Activated CD4-positive, alpha-beta T cell treated with anti-CD3 and anti-CD28 coated beads for 24 hours (primary cell): ENCODE data around the gene PAFAH1B2.
"Not testable (repeated sequence)": the region's sequence is repeated elsewhere in the genome, so short reads cannot be mapped to it uniquely, and the experiment has no call there.

ENCODE experiments used
- DNase-seq, 2 donors: peaks; one replicate each; pipeline ENCODE4 v3.0.0-alpha.2; 2020; ENCODE audit warnings: low read depth in 2 of 2

PAFAH1B2 gene

GRCh38 chr11:117201658-117202305 lies 57.7 kb downstream of the PAFAH1B2 start:
- DNase-seq = no peak

DNA sequence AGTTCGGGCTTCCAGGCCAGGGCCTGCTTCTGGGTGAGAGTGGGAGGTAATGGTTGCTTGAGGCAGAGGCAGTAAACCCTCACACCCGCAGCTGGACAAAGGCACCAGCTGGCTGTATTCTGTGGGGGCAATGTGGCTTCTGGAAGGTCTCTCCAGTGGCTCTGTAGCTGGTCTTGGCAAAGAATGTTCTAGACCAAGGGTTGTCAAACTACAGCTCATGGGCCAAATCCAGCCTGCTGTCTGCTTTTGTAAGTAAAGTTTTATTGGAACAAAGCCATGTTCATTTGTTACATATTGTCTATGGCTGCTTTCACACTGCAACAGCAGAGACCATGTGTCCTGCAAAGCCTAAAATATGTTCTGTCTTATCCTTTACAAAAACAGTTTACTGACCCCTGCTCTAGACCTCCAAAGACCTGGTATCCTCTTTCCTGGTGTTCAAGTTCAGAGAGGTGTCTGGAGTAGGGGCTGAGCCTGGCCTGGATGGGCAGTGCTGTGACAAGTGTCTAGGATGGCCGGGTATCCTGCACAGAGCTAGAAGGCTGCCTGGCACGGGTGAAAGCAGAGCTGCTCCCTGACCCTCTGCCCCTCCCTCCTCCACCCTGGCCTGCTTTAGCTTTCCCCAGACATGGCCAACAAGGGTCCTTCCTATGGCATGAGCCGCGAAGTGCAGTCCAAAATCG lies 58.4 kb downstream of the PAFAH1B2 start:
- DNase-seq = no peak

DNA sequence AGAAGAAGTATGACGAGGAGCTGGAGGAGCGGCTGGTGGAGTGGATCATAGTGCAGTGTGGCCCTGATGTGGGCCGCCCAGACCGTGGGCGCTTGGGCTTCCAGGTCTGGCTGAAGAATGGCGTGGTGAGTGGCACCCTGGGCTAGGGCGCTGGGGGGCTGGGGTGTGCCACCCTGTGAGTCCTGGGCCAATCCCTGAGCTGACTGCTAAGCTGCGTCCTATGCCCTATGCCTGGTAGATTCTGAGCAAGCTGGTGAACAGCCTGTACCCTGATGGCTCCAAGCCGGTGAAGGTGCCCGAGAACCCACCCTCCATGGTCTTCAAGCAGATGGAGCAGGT lies 59.0 kb downstream of the PAFAH1B2 start:
- no peak for DNase-seq

DNA sequence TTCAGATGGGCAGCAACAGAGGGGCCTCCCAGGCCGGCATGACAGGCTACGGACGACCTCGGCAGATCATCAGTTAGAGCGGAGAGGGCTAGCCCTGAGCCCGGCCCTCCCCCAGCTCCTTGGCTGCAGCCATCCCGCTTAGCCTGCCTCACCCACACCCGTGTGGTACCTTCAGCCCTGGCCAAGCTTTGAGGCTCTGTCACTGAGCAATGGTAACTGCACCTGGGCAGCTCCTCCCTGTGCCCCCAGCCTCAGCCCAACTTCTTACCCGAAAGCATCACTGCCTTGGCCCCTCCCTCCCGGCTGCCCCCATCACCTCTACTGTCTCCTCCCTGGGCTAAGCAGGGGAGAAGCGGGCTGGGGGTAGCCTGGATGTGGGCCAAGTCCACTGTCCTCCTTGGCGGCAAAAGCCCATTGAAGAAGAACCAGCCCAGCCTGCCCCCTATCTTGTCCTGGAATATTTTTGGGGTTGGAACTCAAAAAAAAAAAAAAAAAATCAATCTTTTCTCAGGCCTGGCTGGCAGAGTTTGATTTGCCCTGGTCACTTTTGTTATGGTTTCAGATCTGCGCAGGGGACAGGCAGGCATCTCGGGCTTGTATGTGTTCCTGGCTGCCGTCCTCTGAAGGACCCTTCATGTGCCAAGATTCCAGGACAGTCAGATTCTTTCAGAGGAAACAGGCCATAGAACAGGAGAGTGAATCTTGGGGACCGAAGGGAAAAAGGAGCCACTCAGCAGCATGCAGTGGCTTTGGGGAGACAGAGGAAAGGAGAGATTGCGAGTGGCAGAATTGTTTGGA lies 60.4 kb downstream of the PAFAH1B2 start:
- no peak for DNase-seq

DNA sequence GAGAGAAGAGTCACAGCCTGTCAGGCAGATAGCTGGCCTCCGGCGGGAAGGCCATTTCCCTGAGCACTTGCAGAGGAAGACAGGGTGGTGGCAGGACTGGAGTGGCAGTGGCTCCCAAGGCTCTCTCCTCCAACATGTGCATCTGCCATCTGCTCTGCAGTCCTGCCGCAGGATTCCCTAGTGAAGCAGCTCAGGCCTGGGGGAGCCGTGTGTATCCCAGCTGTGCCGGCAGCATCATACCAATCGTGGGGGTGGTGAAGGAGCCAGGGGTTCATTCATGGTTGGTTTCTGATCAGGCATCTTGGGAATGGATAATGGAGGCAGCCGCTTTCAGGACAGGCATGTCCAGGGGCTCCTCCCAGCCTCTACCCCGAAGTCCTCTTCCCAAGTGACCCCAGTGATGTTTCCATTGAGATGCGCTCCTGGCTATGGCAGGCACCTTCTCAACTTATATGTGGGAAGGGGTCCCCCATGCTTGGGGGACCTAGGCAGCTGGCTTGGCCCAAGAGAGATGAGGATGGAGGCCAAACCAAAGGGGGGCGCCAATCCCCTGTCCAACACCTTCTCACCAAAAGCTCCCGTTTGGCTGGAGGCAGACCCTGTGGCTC lies 61.2 kb downstream of the PAFAH1B2 start:
- no peak for DNase-seq

GRCh38 chr11:117206111-117206510 lies 62.0 kb downstream of the PAFAH1B2 start:
- DNase-seq = not testable (repeated sequence)

GRCh38 chr11:117206859-117207258 lies 62.8 kb downstream of the PAFAH1B2 start:
- not testable (repeated sequence) for DNase-seq

DNA sequence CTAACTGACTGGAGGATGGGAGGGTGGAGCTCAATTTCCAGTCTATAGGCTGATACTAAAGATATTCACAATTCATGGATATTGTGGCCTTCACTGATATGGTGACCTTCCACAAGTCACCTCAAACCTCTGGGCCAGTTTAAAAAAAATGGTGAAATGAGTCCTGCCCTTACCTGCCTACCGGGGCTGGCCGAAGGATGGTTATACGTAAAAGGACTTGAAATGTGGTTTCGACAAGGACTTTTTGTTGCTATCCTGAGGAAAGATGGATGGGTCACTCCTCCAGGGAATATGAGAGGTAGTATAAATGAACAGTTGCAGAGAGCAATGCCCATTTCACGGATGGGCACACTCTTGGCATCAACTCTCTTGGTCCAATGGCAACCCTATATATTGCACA lies 63.4 kb downstream of the PAFAH1B2 start:
- not testable (repeated sequence) for DNase-seq

- DNase-seq = not testable (repeated sequence)
Observed at GRCh38 chr11:117208710-117209109, 64.6 kb downstream of the PAFAH1B2 start.

GRCh38 chr11:117209351-117210125 lies 65.5 kb downstream of the PAFAH1B2 start:
- not testable (repeated sequence) for DNase-seq

- DNase-seq = no peak
Observed at GRCh38 chr11:117210620-117211019, 66.5 kb downstream of the PAFAH1B2 start.

DNA sequence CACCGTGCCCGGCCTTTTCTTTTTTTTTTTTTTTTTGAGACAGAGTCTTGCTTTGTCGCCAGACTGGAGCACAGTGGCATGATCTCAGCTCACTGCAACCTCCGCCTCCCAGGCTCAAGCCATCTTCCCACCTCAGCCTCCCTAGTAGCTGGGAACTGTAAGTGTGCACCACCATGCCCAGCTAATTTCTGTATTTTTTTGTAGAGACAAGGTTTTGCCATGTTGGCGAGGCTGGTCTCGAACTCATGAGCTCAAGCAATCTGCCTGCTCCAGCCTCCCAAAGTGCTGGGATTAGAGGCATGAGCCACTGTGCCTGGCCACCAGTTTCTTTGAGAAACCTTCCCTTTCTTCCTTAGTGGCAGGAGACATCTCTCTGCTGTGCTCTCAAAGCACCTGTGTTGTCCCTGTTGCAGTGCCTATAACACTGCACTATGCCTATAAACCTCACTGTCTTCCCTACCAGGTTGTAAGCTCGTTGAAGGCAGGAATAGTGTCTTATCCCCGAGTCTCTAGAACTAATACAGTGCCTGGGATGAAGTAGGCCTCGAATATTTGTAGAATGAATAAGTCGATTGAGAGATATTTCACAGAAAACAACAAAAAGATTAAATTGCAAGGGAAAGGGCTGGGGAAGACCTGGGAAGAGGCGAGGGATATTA lies 68.7 kb downstream of the PAFAH1B2 start:
- DNase-seq = no peak

DNA sequence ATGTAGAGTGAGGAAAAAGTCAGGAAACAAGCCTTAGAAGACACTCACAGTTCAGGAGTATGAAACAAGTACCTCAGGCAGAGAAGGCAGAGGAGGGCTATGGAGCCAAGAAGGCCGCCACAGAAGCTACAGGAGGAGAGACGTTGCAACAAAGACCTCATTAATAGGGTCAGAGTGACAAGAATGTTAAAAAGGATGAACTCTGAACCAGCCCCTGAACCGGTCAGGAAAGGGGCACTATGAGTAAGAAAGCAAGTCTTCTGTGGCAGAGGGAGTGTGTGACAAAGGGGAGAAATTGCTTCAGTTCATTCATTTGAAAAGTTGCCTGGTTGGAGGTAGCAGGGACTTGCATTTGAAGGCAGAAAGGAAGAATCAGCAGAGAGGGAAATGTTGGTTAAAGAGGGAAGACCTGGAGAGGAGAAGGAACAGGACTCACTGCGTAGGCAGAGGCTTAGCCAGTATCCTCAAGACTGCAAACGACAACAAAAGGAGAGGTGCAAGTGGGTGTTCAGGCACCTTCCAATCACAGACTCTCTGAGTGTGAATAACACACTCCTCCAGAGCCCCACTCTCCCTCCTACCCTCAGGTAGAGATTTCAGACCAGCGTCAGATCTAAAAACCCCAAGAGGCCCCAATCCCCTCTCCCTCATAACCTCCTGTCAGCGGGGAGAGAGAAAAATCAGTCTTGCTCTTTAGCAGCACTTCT lies 70.5 kb downstream of the PAFAH1B2 start:
- DNase-seq = no peak

DNA sequence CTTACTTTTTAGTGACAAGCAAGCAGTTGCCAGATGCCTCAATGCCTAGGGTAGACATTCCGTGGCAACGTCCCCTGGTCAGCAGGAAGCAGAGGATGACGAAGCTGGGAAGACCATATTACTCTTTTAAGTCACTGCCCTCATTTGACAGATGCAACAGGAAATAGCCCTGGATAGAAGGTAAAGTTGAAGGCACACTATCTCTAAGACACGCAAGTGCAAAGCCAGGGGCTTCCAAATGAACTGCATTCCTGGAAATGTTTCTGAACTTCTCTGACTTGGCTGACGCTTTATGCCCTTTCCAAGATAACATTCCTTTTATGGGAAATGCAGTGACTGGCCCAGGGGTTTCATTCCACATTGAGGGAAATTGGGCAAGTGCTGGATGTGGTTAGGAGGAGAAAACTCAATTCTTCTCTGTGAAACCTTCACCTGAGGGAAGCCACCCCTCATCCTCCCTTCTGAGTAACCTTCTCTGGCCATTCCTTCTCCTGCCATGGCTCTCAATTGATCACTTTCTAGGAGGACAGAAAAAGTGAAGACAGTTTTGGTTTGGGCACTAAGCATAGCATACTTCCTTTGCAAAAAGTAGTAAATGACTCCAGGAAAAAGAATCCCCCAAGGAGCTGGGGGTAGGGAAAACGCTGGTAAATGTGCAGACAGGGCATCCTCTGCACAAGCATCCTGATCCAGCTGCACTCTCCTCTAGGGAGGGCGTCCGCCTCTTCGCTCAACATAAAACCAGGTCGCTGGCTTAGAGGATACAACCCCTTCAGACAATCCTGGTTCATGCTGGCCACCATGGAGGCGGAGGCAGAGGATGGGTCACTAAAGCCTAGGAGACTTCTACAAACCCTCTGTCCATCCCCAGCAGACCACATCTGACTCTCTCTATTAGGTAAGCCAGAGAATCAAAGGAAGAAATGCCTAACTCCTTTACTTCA lies 73.3 kb downstream of the PAFAH1B2 start:
- no peak for DNase-seq

GRCh38 chr11:117218133-117218915 lies 74.2 kb downstream of the PAFAH1B2 start:
- DNase-seq = no peak

- DNase-seq = no peak
Observed at GRCh38 chr11:117219001-117219400, 74.9 kb downstream of the PAFAH1B2 start.

- DNase-seq = no peak
Observed at GRCh38 chr11:117219455-117219854, 75.4 kb downstream of the PAFAH1B2 start.

- no peak for DNase-seq
Observed at GRCh38 chr11:117219995-117220394, 75.9 kb downstream of the PAFAH1B2 start.
